ENCODE measurements around the gene LTBP3. TPM values are rescaled to one million over a fixed set of nuclear protein-coding genes. Genes with fewer than 3 reads are reported as not detected.

LTBP3 gene
- total and polyA plus RNA-seq, 2 donors (not counting 1 experiment from before 2014, with no cell fraction given), result 37.3 to 40.4 TPM

DNA sequence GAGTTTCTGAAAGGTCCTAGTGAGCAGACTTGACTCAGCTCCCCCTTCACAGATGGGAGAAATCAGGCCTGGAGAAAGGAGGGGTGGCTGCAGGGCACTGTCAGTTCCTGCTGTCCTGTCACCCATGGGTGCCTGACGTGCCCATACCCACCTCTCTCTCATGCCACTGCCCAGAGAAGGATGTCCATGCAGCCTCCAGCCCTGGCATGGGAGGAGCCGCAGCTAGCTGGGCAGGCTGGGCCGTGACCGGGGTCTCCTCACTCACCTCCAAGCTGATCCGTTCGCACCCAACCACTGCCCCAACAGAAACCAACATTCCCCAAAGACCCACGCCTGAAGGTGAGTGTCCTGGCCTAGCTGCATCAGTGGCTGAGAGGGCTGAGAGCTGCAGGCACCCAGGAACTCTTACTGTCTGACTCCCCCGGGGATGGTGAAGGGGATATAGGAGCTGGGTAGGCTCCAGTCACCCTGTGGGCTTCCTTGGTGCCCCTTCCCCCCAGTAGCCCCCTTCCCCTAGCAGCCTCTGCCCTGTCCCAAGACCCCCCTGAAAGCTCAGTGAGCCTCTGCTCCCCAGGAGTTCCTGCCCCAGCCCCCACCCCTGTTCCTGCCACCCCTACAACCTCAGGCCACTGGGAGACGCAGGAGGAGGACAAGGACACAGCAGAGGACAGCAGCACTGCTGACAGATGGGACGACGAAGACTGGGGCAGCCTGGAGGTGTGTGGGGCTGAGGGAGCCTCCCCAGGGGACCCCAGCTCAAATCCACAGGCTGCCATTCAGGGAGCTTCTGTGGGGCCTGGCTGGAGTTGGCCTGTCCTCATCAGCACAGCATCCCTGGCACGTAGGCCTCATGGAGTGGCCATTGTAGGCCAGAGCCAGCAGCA lies 21.5 kb downstream of the LTBP3 start:
- Histone ChIP-seq H3K4me1 (ENCODE audit: control insufficient read depth, extremely low read depth, insufficient read depth, low read length) (peaks cover 8% of the 10 kb centered on the region), H3K79me2 (ENCODE audit: control insufficient read depth, insufficient read depth, low read length) (no peaks in the 10 kb centered on the region), H2AFZ (ENCODE audit: low read length) (no peak overlapping the region), H3K36me3 (ENCODE audit: control insufficient read depth, insufficient read depth, low read length) (peaks cover 49% of the 10 kb centered on the region), H3K4me3 (replicated peaks in 1 of 4; ENCODE audit: control extremely low read depth in 1 of 4, insufficient read depth in 1 of 4, low read depth in 3 of 4, low read length in 4 of 4) (no peak overlapping the region), H3K9ac (ENCODE audit: insufficient read depth, low read length) (no peak overlapping the region), H3K27ac (ENCODE audit: insufficient read depth, low read length) (no peak overlapping the region), H3K27me3 (ENCODE audit: control insufficient read depth, insufficient read depth, low read length) (no peaks in the 10 kb centered on the region), H3K4me2 (ENCODE audit: extremely low read depth, insufficient read depth, low read length) (no peak overlapping the region), H4K20me1 (ENCODE audit: control insufficient read depth, extremely low read depth, insufficient read depth, low read length) (no peaks in the 10 kb centered on the region), H3K9me3 (ENCODE audit: control insufficient read depth, insufficient read depth, low read depth, low read length) (no peaks in the 10 kb centered on the region)
- no peak for DNase-seq (ENCODE audit: low read depth in 2 of 2)
- no peak for TF ChIP-seq EZH2 (IDR thresholded peaks at IDR 0.05; ENCODE audit: low read length, missing control alignments)
- TF ChIP-seq, protein P1, sequence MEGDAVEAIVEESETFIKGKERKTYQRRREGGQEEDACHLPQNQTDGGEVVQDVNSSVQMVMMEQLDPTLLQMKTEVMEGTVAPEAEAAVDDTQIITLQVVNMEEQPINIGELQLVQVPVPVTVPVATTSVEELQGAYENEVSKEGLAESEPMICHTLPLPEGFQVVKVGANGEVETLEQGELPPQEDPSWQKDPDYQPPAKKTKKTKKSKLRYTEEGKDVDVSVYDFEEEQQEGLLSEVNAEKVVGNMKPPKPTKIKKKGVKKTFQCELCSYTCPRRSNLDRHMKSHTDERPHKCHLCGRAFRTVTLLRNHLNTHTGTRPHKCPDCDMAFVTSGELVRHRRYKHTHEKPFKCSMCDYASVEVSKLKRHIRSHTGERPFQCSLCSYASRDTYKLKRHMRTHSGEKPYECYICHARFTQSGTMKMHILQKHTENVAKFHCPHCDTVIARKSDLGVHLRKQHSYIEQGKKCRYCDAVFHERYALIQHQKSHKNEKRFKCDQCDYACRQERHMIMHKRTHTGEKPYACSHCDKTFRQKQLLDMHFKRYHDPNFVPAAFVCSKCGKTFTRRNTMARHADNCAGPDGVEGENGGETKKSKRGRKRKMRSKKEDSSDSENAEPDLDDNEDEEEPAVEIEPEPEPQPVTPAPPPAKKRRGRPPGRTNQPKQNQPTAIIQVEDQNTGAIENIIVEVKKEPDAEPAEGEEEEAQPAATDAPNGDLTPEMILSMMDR (conservative IDR thresholded peaks at IDR 0.05 in 1 of 2, IDR thresholded peaks at IDR 0.05 in 1 of 2; ENCODE audit: low read depth in 1 of 2, low read length in 2 of 2), result no peak

DNA sequence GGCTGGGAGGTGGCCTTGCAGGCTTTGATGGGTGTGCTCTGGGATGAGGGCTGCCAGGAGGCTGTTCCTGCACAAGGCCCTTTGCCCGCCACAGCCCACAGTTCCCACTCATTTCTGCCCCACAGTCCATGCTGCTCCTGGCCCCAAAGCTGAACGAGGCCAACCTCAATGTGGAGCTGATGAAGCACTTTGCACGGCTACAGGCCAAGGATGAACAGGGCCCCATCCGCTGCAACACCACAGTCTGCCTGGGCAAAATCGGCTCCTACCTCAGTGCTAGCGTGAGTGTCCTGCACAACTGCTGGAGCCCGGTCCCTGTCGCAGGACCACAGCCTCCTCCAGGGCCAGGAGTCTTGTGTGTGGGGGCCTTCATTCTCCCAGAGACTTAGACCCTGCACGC lies 23.1 kb downstream of the LTBP3 start:
- Histone ChIP-seq H3K36me3 (ENCODE audit: control insufficient read depth, insufficient read depth, low read length) (peaks cover 64% of the 10 kb centered on the region), H3K9ac (ENCODE audit: insufficient read depth, low read length) (no peak overlapping the region), H3K4me1 (ENCODE audit: control insufficient read depth, extremely low read depth, insufficient read depth, low read length) (no peaks in the 10 kb centered on the region), H3K4me3 (replicated peaks in 1 of 4; ENCODE audit: control extremely low read depth in 1 of 4, insufficient read depth in 1 of 4, low read depth in 3 of 4, low read length in 4 of 4) (no peak overlapping the region), H2AFZ (ENCODE audit: low read length) (no peak overlapping the region), H3K27ac (ENCODE audit: insufficient read depth, low read length) (no peak overlapping the region), H3K9me3 (ENCODE audit: control insufficient read depth, insufficient read depth, low read depth, low read length) (no peaks in the 10 kb centered on the region), H3K79me2 (ENCODE audit: control insufficient read depth, insufficient read depth, low read length) (no peaks in the 10 kb centered on the region), H4K20me1 (ENCODE audit: control insufficient read depth, extremely low read depth, insufficient read depth, low read length) (no peaks in the 10 kb centered on the region), H3K4me2 (ENCODE audit: extremely low read depth, insufficient read depth, low read length) (no peak overlapping the region), H3K27me3 (ENCODE audit: control insufficient read depth, insufficient read depth, low read length) (no peaks in the 10 kb centered on the region)
- no peak for DNase-seq (ENCODE audit: low read depth in 2 of 2)
- no peak for TF ChIP-seq EZH2 (IDR thresholded peaks at IDR 0.05; ENCODE audit: low read length, missing control alignments)
- TF ChIP-seq, protein P1 (conservative IDR thresholded peaks at IDR 0.05 in 1 of 2, IDR thresholded peaks at IDR 0.05 in 1 of 2; ENCODE audit: low read depth in 1 of 2, low read length in 2 of 2), result no peak

DNA sequence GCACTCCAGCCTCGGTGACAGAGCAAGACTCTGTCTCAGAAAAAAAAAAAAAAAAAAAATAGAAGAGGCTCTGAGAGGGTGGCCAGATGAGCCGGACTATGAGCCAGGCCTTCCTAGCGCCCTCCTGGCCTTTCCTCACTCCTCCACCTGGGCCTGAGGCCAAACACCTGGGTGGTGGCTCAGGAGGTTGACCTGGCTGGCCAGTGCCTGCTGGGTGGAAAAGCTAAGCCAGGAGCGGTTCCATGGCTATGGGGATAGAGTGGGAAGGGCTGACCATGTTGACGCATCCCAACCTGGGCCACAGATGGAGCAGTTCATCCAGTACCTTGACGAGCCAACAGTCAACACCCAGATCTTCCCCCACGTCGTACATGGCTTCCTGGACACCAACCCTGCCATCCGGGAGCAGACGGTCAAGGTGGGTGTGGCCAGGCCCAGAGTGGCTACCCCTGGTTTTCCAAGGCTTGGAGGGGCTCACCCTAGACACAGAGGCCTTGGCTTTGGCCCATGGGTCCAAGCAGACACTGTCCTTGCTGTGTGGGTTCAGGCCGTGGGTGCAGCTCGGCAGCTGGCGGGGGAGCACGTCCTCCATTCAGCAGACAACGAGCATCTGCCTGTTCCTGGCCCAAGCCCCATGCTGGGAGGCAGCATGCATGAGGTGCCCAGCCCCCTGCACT lies 25.6 kb downstream of the LTBP3 start:
- no peaks in the 10 kb centered on the region for H3K9me3 ChIP-seq (ENCODE audit: control insufficient read depth, insufficient read depth, low read depth, low read length)
- peaks cover 3% of the 10 kb centered on the region for H3K79me2 ChIP-seq (ENCODE audit: control insufficient read depth, insufficient read depth, low read length)
- H2AFZ ChIP-seq (ENCODE audit: low read length), result no peak overlapping the region
- no peak overlapping the region for H3K27ac ChIP-seq (ENCODE audit: insufficient read depth, low read length)
- TF ChIP-seq, protein P1 (conservative IDR thresholded peaks at IDR 0.05 in 1 of 2, IDR thresholded peaks at IDR 0.05 in 1 of 2; ENCODE audit: low read depth in 1 of 2, low read length in 2 of 2), result no peak
- no peak for TF ChIP-seq EZH2 (IDR thresholded peaks at IDR 0.05; ENCODE audit: low read length, missing control alignments)
- H3K4me3 ChIP-seq (replicated peaks in 1 of 4; ENCODE audit: control extremely low read depth in 1 of 4, insufficient read depth in 1 of 4, low read depth in 3 of 4, low read length in 4 of 4), result no peak overlapping the region
- no peaks in the 10 kb centered on the region for H3K4me1 ChIP-seq (ENCODE audit: control insufficient read depth, extremely low read depth, insufficient read depth, low read length)
- H3K27me3 ChIP-seq (ENCODE audit: control insufficient read depth, insufficient read depth, low read length), result no peaks in the 10 kb centered on the region
- peaks cover 53% of the 10 kb centered on the region for H3K36me3 ChIP-seq (ENCODE audit: control insufficient read depth, insufficient read depth, low read length)
- no peak overlapping the region for H3K4me2 ChIP-seq (ENCODE audit: extremely low read depth, insufficient read depth, low read length)
- no peak for DNase-seq (ENCODE audit: low read depth in 2 of 2)
- H4K20me1 ChIP-seq (ENCODE audit: control insufficient read depth, extremely low read depth, insufficient read depth, low read length), result no peaks in the 10 kb centered on the region
- no peak overlapping the region for H3K9ac ChIP-seq (ENCODE audit: insufficient read depth, low read length)
